ENCODE measurements around the gene CAPN2.
A peak's percentile ranks its signal among the peaks of the same experiment; 100 is the strongest.

The CAPN2 gene

GRCh38 chr1:223819730-223820514 is 107.6 kb downstream of the CAPN2 start (continued):
- no peak for TF ChIP-seq SCRT2 (tag by site-specific recombination; IDR thresholded peaks at IDR 0.05)
- no peak for TF ChIP-seq AEBP2 (tag by site-specific recombination; IDR thresholded peaks at IDR 0.05; ENCODE audit: borderline replicate concordance)
- peak; percentile 18 for TF ChIP-seq ZNF529 (tag by site-specific recombination; IDR thresholded peaks at IDR 0.05; ENCODE audit: insufficient replicate concordance)
- TF ChIP-seq ZXDB (tag by site-specific recombination; IDR thresholded peaks at IDR 0.05): peak; percentile 84
- TF ChIP-seq ZSCAN16 (tag by site-specific recombination; IDR thresholded peaks at IDR 0.05): 0 out of 2 replicates have a peak, but pooled peaks have one; percentile 12
- peak; percentile 81 for TF ChIP-seq ZNF639 (tag by site-specific recombination; IDR thresholded peaks at IDR 0.05)
- no peak for TF ChIP-seq ZNF350 (tag by site-specific recombination; IDR thresholded peaks at IDR 0.05)
- 0 out of 2 replicates have a peak, but pooled peaks have one; percentile 47 for TF ChIP-seq ZNF2 (tag by site-specific recombination; IDR thresholded peaks at IDR 0.05)
- TF ChIP-seq ZNF561 (tag by site-specific recombination; IDR thresholded peaks at IDR 0.05; ENCODE audit: borderline replicate concordance): peak; percentile 95
- TF ChIP-seq GLI4 (tag by site-specific recombination; IDR thresholded peaks at IDR 0.05): no peak
- TF ChIP-seq ZFP69B (tag by site-specific recombination; IDR thresholded peaks at IDR 0.05): peak; percentile 81
- no peak; the same call in 1 of the 2 replicates for TF ChIP-seq REPIN1 (tag by site-specific recombination; IDR thresholded peaks at IDR 0.05; ENCODE audit: low read depth)
- no peak for TF ChIP-seq MEIS1 (CRISPR knock-in tag; IDR thresholded peaks at IDR 0.05; ENCODE audit: borderline replicate concordance)
- no peak for TF ChIP-seq ZNF701 (tag by site-specific recombination; IDR thresholded peaks at IDR 0.05)
- peak; percentile 91 for TF ChIP-seq TSHZ1 (tag by site-specific recombination; IDR thresholded peaks at IDR 0.05; ENCODE audit: borderline replicate concordance)
- no peak for TF ChIP-seq ZNF239 (tag by site-specific recombination; IDR thresholded peaks at IDR 0.05)
- no peak for TF ChIP-seq ZNF645 (tag by site-specific recombination; IDR thresholded peaks at IDR 0.05)
- TF ChIP-seq PRDM6 (tag by site-specific recombination; IDR thresholded peaks at IDR 0.05): peak; percentile 90
- no peak for TF ChIP-seq ZNF513 (tag by site-specific recombination; IDR thresholded peaks at IDR 0.05)
- no peak for TF ChIP-seq ZNF658 (tag by site-specific recombination; IDR thresholded peaks at IDR 0.05)
- no peak for TF ChIP-seq YY1 (tag by site-specific recombination; IDR thresholded peaks at IDR 0.05)
- TF ChIP-seq ZNF596 (tag by site-specific recombination; IDR thresholded peaks at IDR 0.05): no peak
- TF ChIP-seq ZSCAN18 (tag by site-specific recombination; IDR thresholded peaks at IDR 0.05): peak; percentile 47
- no peak for TF ChIP-seq ZNF571 (tag by site-specific recombination; IDR thresholded peaks at IDR 0.05)
- TF ChIP-seq SALL2 (tag by site-specific recombination; IDR thresholded peaks at IDR 0.05; ENCODE audit: borderline replicate concordance): no peak

Measured in HEK293 (cell line).